HEK293 (cell line): ENCODE results near the gene RXFP4.
A peak's percentile ranks its signal among the peaks of the same experiment; 100 is the strongest.

Experiments used
- CTCF ChIA-PET: fragments of 350-600 bp; formaldehyde crosslinking; extraction: SDS; loops from one replicate; lab custom pipeline; 2021; ENCODE audit warnings: antibody characterized with exemption; lab: Yijun Ruan, JAX
- POLR2A ChIA-PET: fragments of 300-600 bp; formaldehyde crosslinking; extraction: SDS; loops from one replicate; lab custom pipeline; 2020; ENCODE audit warnings: antibody characterized with exemption, inconsistent platforms; lab: Yijun Ruan, JAX
- H3K27ac ChIP-seq: fragments of 200-500 bp; sonication (Bioruptor generic); 2 replicates; pipeline ENCODE4 v1.5.1; 2014; ENCODE audit warnings: low read depth, low read length, control low read depth, inconsistent platforms; ENCODE audit errors: extremely low read depth
- H3K36me3 ChIP-seq, 2 experiments: fragments of 200-500 bp in 1 of 2; sonication (Bioruptor generic) in 1 of 2; 1 replicate in 1 of 2; 2 replicates in 1 of 2; pipeline ENCODE4 v1.5.1; 2014 to 2017; ENCODE audit warnings: inconsistent platforms in 2 of 2, low read length in 2 of 2; ENCODE audit not compliant: control insufficient read depth in 2 of 2, insufficient read depth in 1 of 2
- H3K4me1 ChIP-seq: fragments of 200-500 bp; sonication (Bioruptor generic); 2 replicates; pipeline ENCODE4 v1.5.1; 2014; ENCODE audit warnings: mild to moderate bottlenecking, low read length, inconsistent platforms; ENCODE audit not compliant: control insufficient read depth, insufficient read depth
- H3K4me3 ChIP-seq: 2 replicates; pipeline ENCODE4 v1.5.1; 2011; ENCODE audit warnings: low read depth, mild to moderate bottlenecking, control low read depth, low read length, moderate library complexity
- H3K9me3 ChIP-seq: fragments of 200-500 bp; sonication (Bioruptor generic); 2 replicates; pipeline ENCODE4 v1.5.1; 2014; ENCODE audit warnings: low read depth, low read length, inconsistent platforms; ENCODE audit not compliant: control insufficient read depth, insufficient read depth
- HIC1 ChIP-seq: fragments of 450-650 bp; formaldehyde crosslinking; IDR thresholded peaks from 2 replicates; pipeline ENCODE4 v1.5.1; 2016; ENCODE audit warnings: missing biosample characterization, missing genetic modification characterization
- INSM2 ChIP-seq: fragments of 450-650 bp; formaldehyde crosslinking; IDR thresholded peaks from 2 replicates; pipeline ENCODE4 v1.5.1; 2016; ENCODE audit warnings: missing biosample characterization, missing genetic modification characterization
- KLF10 ChIP-seq: fragments of 450-650 bp; IDR thresholded peaks from 2 replicates; pipeline ENCODE4 v1.5.1; 2018; ENCODE audit warnings: missing biosample characterization, mild to moderate bottlenecking, missing genetic modification characterization
- SCRT1 ChIP-seq: fragments of 450-650 bp; formaldehyde crosslinking; IDR thresholded peaks from 2 replicates; pipeline ENCODE4 v1.5.1; 2016; ENCODE audit warnings: missing biosample characterization, missing genetic modification characterization, borderline replicate concordance
- SCRT2 ChIP-seq: fragments of 450-650 bp; formaldehyde crosslinking; IDR thresholded peaks from 2 replicates; pipeline ENCODE4 v1.5.1; 2016; ENCODE audit warnings: missing biosample characterization, missing genetic modification characterization
- SETDB1 ChIP-seq: IDR thresholded peaks from one replicate; pipeline ENCODE4 v1.6.1; 2017; ENCODE audit warnings: mild to moderate bottlenecking, low read length, moderate library complexity, mixed read lengths; ENCODE audit not compliant: insufficient read length
- WT1 ChIP-seq: fragments of 450-650 bp; formaldehyde crosslinking; IDR thresholded peaks from 2 replicates; pipeline ENCODE4 v1.5.1; 2016; ENCODE audit warnings: missing biosample characterization, missing genetic modification characterization
- YY1 ChIP-seq: fragments of 450-650 bp; formaldehyde crosslinking; IDR thresholded peaks from 2 replicates; pipeline ENCODE4 v1.5.1; 2018; ENCODE audit warnings: missing biosample characterization, missing genetic modification characterization
- ZBTB21 ChIP-seq: fragments of 450-650 bp; formaldehyde crosslinking; IDR thresholded peaks from 2 replicates; pipeline ENCODE4 v1.5.1; 2017; ENCODE audit warnings: missing biosample characterization, missing genetic modification characterization
- ZFP37 ChIP-seq: fragments of 450-650 bp; formaldehyde crosslinking; IDR thresholded peaks from 2 replicates; pipeline ENCODE4 v1.5.1; 2016; ENCODE audit warnings: missing biosample characterization, missing genetic modification characterization
- ZNF175 ChIP-seq: fragments of 450-650 bp; formaldehyde crosslinking; IDR thresholded peaks from 2 replicates; pipeline ENCODE4 v1.5.1; 2016; ENCODE audit warnings: missing biosample characterization, missing genetic modification characterization
- ZNF335 ChIP-seq: fragments of 450-650 bp; formaldehyde crosslinking; conservative IDR thresholded peaks from 2 replicates; pipeline ENCODE4 v1.5.1; 2016; ENCODE audit warnings: missing biosample characterization, missing genetic modification characterization
- ZNF354C ChIP-seq: fragments of 450-650 bp; formaldehyde crosslinking; IDR thresholded peaks from 2 replicates; pipeline ENCODE4 v1.5.1; 2016; ENCODE audit warnings: missing biosample characterization, missing genetic modification characterization, low read depth, borderline replicate concordance
- ZNF37A ChIP-seq: fragments of 450-650 bp; IDR thresholded peaks from 2 replicates; pipeline ENCODE4 v1.5.1; 2018; ENCODE audit warnings: missing biosample characterization, missing genetic modification characterization
- ZNF48 ChIP-seq: fragments of 450-650 bp; formaldehyde crosslinking; IDR thresholded peaks from 2 replicates; pipeline ENCODE4 v1.5.1; 2016; ENCODE audit warnings: missing biosample characterization, missing genetic modification characterization
- ZNF530 ChIP-seq: fragments of 450-650 bp; formaldehyde crosslinking; IDR thresholded peaks from 2 replicates; pipeline ENCODE4 v1.5.1; 2016; ENCODE audit warnings: low read depth, missing biosample characterization, missing genetic modification characterization
- ZNF692 ChIP-seq: fragments of 450-650 bp; formaldehyde crosslinking; IDR thresholded peaks from 2 replicates; pipeline ENCODE4 v1.5.1; 2016; ENCODE audit warnings: missing biosample characterization, missing genetic modification characterization
- TF ChIP-seq, protein P1 (sequence below): fragments of 450-650 bp; formaldehyde crosslinking; IDR thresholded peaks from 2 replicates; pipeline ENCODE4 v1.5.1; 2017; ENCODE audit warnings: missing biosample characterization, missing genetic modification characterization
- TF ChIP-seq, protein P2 (sequence below): fragments of 450-650 bp; formaldehyde crosslinking; IDR thresholded peaks from 2 replicates; pipeline ENCODE4 v1.5.1; 2016; ENCODE audit warnings: missing biosample characterization, missing genetic modification characterization

RXFP4 gene

DNA sequence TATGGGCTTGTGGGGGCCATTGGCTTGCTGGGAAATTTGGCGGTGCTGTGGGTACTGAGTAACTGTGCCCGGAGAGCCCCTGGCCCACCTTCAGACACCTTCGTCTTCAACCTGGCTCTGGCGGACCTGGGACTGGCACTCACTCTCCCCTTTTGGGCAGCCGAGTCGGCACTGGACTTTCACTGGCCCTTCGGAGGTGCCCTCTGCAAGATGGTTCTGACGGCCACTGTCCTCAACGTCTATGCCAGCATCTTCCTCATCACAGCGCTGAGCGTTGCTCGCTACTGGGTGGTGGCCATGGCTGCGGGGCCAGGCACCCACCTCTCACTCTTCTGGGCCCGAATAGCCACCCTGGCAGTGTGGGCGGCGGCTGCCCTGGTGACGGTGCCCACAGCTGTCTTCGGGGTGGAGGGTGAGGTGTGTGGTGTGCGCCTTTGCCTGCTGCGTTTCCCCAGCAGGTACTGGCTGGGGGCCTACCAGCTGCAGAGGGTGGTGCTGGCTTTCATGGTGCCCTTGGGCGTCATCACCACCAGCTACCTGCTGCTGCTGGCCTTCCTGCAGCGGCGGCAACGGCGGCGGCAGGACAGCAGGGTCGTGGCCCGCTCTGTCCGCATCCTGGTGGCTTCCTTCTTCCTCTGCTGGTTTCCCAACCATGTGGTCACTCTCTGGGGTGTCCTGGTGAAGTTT lies 550 bp downstream of the RXFP4 start:
- CTCF ChIA-PET: interaction anchor here (0.6 to 0.8 kb wide), 2 partner anchors 10 to 137 kb away, joined by 3 read pairs; no protein-coding TSS in a partner anchor
- Histone ChIP-seq H3K4me3 (no peak overlapping the region), H3K27ac (peak overlapping the region; percentile 81), H3K36me3 (peaks cover 0 to 10% of the 10 kb centered on the region in 2 experiments; a peak in 1 of 3 replicates), H3K4me1 (peaks cover 19% of the 10 kb centered on the region), H3K9me3 (no peaks in the 10 kb centered on the region)
- POLR2A ChIA-PET: interaction anchor here (1.2 to 2.1 kb wide), 3 partner anchors 34 to 110 kb away, joined by 3 to 12 read pairs (median 3); partner anchors contain the start of gene ARHGEF2
- TF ChIP-seq HIC1 (tag by site-specific recombination) (0 out of 2 replicates have a peak, but pooled peaks have one; percentile 45), ZNF530 (no peak)

DNA sequence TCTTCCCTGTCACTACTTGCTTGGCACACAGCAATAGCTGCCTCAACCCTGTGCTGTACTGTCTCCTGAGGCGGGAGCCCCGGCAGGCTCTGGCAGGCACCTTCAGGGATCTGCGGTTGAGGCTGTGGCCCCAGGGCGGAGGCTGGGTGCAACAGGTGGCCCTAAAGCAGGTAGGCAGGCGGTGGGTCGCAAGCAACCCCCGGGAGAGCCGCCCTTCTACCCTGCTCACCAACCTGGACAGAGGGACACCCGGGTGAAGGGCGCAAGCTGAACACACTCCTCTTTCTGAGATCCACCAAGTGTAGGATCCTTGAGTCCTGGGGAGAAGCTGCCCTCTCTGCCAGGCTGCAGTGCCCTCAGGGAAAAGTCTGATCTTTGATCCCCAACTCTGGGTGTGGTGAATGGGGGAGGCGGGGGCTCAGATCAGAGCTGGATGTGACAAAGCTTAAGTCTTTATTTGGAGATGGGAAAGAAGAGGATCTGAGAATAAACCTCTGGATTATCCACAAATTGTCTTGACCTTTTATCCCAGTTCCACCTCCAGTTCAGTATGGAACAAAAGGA lies 1.2 kb downstream of the RXFP4 start:
- ChIA-PET CTCF (interaction anchor here (0.6 to 1.9 kb wide), 5 partner anchors 10 to 179 kb away, joined by 3 to 6 read pairs (median 3); no protein-coding TSS in a partner anchor), POLR2A (interaction anchor here (1.0 to 1.2 kb wide), 3 partner anchors 10 to 109 kb away, joined by 3 to 4 read pairs (median 4); no protein-coding TSS in a partner anchor)
- TF ChIP-seq SCRT1 (peak; percentile 80; the same call in 1 of the 2 replicates), SCRT2 (tag by site-specific recombination) (peak; percentile 97), KLF10 (tag by site-specific recombination) (no peak)
- peaks cover 0 to 17% of the 10 kb centered on the region in 2 experiments; a peak in 2 of 3 replicates for H3K36me3 ChIP-seq
- H3K4me3 ChIP-seq: no peak overlapping the region
- H3K4me1 ChIP-seq: peaks cover 19% of the 10 kb centered on the region
- no peaks in the 10 kb centered on the region for H3K9me3 ChIP-seq
- H3K27ac ChIP-seq: no peak overlapping the region

GRCh38 chr1:155944444-155944799 lies 3.0 kb downstream of the RXFP4 start:
- POLR2A ChIA-PET: interaction anchor here (0.8 to 2.4 kb wide), 4 partner anchors 10 to 129 kb away, joined by 3 to 10 read pairs (median 4); partner anchors contain the start of gene KHDC4
- Histone ChIP-seq H3K4me1 (peaks cover 19% of the 10 kb centered on the region), H3K4me3 (no peak overlapping the region)
- TF ChIP-seq ZFP37 (tag by site-specific recombination) (no peak), ZBTB21 (no peak), INSM2 (tag by site-specific recombination) (no peak), ZNF335 (tag by site-specific recombination) (no peak), ZNF175 (tag by site-specific recombination) (no peak), YY1 (no peak), SCRT2 (tag by site-specific recombination) (no peak), WT1 (tag by site-specific recombination) (no peak), ZNF354C (tag by site-specific recombination) (no peak), SETDB1 (no peak), ZNF37A (tag by site-specific recombination) (no peak), ZNF692 (tag by site-specific recombination) (no peak), ZNF48 (tag by site-specific recombination) (no peak)
- TF ChIP-seq, protein P1, sequence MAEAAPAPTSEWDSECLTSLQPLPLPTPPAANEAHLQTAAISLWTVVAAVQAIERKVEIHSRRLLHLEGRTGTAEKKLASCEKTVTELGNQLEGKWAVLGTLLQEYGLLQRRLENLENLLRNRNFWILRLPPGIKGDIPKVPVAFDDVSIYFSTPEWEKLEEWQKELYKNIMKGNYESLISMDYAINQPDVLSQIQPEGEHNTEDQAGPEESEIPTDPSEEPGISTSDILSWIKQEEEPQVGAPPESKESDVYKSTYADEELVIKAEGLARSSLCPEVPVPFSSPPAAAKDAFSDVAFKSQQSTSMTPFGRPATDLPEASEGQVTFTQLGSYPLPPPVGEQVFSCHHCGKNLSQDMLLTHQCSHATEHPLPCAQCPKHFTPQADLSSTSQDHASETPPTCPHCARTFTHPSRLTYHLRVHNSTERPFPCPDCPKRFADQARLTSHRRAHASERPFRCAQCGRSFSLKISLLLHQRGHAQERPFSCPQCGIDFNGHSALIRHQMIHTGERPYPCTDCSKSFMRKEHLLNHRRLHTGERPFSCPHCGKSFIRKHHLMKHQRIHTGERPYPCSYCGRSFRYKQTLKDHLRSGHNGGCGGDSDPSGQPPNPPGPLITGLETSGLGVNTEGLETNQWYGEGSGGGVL: no peak
- TF ChIP-seq, protein P2, sequence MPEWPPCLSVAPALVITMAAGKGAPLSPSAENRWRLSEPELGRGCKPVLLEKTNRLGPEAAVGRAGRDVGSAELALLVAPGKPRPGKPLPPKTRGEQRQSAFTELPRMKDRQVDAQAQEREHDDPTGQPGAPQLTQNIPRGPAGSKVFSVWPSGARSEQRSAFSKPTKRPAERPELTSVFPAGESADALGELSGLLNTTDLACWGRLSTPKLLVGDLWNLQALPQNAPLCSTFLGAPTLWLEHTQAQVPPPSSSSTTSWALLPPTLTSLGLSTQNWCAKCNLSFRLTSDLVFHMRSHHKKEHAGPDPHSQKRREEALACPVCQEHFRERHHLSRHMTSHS (tag by site-specific recombination): no peak

More at GRCh38 chr1:155944444-155944799, 3.0 kb downstream of the RXFP4 start:
- H3K9me3 ChIP-seq: no peaks in the 10 kb centered on the region
- CTCF ChIA-PET: interaction anchor here (0.6 to 1.9 kb wide), 7 partner anchors 15 to 973 kb away, joined by 3 to 7 read pairs (median 4); no protein-coding TSS in a partner anchor
- H3K36me3 ChIP-seq: peaks cover 9 to 31% of the 10 kb centered on the region in 2 experiments
- peak overlapping the region; percentile 26; the same call in 1 of the 2 replicates for H3K27ac ChIP-seq
